Posterior cingulate gyrus (tissue), 11 donors: ENCODE measurements around the gene CHEK2.
"Not testable (repeated sequence)": the region's sequence is repeated elsewhere in the genome, so short reads cannot be mapped to it uniquely, and the experiment has no call there.

Experiments used
- DNase-seq, 10 donors: peaks; one replicate each; pipeline versions ENCODE4 v3.0.0 to v3.0.0-alpha.2; 2020 to 2021; ENCODE audit warnings: mixed read lengths in 3 of 10
- intact Hi-C: fragments of 100-400 bp; cut with DNase I; formaldehyde crosslinking; loops from one replicate; pipeline ENCODE4 v1.15.1; 2023

Gene CHEK2

DNA sequence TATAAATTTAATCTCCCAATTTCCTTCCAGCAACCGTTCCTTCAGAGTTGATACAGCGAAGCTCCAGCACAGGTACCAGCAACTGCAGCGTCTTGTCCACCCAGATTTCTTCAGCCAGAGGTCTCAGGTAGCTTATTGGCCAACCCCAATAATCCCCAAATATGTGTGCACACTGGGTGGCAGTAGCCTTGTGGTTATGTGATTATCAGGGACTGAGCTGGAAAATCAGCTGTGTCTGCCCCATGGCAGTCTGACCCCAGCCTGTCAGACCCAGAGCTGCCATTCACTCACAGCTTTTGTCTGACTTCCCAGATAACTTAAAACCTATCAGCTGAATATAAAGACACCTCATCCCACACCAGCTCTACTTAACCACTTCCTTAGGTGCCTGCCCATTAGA, 2.2 kb upstream of the CHEK2 start:
- intact Hi-C loops = loop anchor here (5.0 kb wide), 1 partner anchor 62 kb away; no protein-coding TSS in a partner anchor
- no peak for DNase-seq

DNA sequence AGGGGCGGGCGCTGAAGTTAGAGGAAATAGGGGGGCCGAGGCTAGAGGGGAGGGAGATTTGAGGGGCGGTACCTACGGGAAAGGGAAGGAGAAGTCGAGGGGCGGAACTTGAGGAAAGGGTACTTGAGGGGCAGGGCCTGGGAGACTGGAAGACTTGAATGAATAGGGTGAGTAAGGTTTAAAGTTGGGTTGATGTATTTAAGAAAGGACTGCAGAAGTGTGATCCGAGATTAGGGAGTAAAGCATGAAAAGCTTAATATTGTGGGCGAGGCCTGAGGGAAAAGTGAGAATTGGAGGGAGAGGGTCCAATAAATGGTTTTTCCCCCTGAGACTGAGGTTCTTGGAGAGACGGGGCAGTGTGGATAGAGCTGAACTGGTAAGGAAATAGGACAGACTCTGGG, 942 bp upstream of the CHEK2 start:
- intact Hi-C loops = loop anchor here (1.0 to 5.0 kb wide), 2 partner anchors 30 to 60 kb away; partner anchors contain the start of gene CCDC117
- no peak for DNase-seq

DNA sequence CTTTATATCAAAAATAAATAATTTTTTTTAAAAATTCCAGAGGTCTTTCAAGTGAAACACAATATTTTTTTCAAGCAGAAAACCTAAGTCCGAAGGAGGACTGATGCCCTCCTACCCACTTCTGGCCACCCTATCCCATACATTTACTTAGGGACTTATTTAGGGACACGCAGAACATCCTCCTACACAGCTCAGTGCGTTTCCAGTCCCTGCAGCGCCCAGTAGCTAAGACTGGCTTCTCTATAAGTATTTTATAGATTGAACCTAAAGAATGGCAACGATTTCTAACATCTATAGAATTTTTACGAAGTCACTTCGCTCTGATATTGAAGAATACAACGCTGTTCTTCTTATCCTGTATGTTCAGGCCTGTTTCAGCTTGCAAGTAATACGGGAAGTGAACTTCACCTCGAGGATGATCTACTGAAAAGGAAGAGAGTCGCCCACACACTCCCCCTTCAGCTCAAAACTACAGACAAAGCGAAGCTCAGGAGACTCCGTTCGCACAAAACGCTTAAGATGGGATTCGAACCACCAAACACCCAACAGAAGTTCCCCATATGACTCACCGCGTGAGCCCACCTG, 328 bp downstream of the CHEK2 start:
- no peak for DNase-seq
- intact Hi-C loops = loop anchor here (5.0 kb wide), 1 partner anchor 59 kb away; no protein-coding TSS in a partner anchor

DNA sequence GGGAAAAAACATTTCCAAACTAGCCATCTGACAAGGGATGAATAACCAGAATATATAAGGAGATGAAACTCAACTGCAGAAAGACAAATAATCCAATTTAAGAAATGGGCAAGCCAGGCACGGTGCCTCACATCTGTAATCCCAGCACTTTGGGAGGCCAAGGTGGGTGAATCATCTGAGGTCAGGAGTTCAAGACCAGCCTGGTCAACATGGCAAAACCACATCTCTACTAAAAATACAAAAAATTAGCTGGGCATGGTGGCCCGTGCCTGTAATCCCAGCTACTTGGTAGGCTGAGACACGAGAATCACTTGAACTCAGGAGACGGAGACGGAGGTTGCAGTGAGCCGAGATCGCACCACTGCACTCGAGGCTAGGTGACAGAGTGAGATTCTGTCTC, 2.7 kb downstream of the CHEK2 start:
- DNase-seq, intact Hi-C loops: not testable (repeated sequence)

DNA sequence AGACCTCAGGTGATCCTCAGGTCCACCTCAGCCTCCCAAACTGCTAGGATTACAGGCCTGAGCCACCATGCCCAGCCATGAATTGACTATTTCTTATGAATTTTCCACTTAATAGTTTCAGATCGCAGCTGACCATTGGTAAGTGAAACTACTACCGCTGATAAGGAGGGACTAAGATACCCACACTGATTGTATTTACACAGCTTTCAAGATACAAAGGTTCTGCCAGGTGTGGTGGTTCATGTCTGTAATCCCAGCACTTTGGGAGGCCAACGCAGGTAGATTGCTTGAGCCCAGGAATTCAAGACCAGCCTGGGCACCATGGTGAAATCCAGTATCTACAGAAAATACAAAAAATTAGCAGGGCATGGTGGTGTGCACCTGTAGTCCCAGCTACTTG, 3.9 kb downstream of the CHEK2 start:
- no peak for DNase-seq
- intact Hi-C loops = no loop called here

DNA sequence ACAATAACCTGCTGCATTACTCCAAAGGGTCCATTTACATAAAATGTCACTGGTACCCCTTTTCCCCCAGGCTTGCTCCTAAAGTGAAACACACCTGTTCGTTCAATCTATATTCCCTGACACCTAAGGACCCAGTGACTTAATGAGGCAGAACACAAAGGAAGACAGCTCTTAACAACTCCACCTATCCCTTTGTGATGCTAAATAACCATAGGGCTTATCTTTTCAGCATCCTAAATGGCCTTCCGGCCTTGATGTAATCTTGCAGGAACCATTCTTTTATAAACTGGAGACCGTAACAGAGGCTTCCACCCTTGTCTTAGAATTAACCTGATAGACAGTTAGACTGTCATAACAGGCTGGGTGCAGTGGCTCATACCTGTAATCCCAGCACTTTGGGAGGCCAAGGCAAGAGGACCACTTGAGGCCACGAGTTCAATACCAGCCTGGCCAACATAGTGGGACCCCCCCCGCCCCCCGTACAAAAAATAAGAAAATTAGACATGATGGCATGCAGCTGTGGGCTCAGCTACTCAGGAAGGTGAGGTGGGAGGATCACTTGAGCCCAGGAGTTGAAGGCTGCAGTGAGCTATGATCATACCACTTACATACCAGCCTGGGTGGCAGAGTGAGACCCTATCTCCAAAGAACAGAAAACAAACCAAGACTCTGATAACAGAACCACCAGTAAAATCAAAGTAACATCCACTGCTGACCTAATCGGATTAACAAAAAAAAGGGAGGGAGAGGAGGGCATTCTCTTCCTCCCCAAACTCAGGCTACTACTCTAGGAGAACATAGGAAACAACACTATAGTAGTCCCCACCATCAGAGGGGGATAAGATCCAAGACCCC, 5.1 kb downstream of the CHEK2 start:
- intact Hi-C loops = no loop called here
- no peak for DNase-seq

DNA sequence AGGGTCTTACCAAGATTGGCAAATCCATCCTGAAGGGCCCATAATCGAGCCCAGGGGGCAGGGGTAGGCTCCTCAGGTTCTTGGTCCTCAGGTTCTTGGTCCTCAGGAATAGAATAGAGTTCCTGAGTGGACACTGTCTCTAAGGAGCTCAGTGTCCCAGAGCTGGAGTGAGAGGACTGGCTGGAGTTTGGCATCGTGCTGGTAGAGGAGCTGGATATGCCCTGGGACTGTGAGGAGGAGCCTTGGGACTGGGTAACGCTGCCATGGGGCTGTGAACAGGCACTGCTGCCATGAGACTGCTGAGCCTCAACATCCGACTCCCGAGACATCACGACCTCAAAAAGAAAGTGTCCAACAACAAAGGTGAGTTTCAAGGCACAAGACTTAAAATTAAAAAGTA, 7.2 kb downstream of the CHEK2 start:
- no peak for DNase-seq
- intact Hi-C loops = no loop called here

DNA sequence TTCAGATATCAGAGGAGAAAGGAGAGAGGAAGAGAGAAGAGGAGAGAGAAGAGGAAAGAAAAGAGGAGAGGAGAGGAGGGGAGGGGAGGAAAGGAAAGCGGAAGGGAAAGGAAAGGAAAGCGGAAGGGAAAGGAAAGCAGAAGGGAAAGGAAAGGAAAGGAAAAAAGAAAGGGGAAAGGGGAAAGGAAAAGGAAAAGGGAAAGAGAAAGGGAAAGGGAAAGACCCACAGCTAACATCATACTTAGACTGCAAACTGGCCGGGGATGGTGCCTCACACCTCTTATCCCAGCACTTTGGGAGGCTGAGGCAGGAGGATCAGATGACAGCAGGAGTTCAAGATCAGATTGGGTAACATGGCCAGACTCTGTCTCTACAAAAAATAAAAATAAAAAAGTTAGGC, 11.4 kb downstream of the CHEK2 start:
- intact Hi-C loops = no loop called here

DNA sequence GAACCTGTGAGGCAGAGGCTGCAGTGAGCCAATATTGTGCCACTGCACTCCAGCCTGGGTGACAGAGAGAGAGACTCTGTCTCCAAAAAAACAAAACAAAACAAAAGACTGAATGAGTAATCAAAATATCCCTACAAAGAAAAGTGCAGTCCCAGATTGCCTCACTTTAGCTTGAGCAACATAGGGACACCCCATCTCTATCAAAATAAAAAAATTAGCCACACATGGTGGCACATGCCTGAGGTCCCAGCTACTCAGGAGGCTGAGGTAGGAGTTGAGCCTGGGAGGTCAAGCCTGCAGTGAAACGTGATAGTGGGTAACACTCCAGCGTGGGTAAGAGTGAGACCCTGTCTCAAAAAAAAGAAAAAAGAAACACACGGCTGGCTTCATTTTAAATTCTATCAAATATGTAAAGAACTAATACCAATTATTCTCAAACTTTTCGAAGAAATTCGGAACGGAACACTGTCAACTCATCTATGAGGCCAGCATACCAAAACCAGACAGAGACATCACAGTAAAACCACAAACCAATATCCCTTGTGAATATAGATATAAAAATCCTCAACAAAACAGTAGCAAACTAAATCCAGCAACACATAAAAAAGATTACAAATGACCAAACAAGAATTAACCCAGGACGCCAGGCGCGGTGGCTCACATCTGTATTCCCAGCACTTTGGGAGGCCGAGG, 12.9 kb downstream of the CHEK2 start:
- intact Hi-C loops = no loop called here
- no peak for DNase-seq

More for the DNA sequence above, 11.4 kb downstream of the CHEK2 start:
- no peak for DNase-seq

DNA sequence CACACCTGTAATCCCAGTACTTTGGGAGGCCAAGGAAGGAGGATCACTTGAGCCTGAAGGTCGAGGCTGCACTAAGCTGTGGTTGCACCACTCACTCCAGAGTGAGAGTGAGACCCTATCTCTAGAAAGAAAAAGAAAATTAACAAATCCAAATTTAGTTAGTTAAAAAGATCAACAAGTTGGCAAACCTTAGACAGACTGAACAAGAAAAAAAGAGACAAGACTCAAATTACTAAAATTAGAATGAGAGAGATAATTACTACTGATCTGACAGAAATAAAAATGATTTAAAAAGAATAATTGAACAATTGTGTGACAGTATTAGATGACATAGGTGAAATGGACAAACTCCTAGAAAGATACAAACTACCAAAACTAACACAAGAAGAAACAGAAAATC, 13.6 kb downstream of the CHEK2 start:
- intact Hi-C loops = no loop called here
- DNase-seq = no peak

DNA sequence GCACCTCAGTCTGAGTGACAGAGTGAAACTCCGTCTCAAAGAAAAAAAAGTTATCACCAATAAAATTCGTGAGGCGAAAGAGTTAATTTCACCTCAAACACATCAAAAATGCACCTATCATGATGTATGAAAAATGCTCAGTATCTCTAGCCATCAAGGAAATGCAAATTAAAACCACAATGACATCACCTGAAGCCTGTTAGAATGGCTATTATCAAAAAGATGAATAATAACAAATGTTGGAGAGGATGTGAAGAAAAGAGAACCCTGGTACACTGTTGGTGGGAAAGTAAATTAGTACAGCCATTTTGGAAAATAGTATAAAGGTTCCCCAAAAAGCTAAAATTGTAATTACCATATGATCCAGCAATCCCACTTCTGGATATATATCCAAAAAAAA, 23.6 kb downstream of the CHEK2 start:
- DNase-seq = no peak
- intact Hi-C loops = no loop called here

DNA sequence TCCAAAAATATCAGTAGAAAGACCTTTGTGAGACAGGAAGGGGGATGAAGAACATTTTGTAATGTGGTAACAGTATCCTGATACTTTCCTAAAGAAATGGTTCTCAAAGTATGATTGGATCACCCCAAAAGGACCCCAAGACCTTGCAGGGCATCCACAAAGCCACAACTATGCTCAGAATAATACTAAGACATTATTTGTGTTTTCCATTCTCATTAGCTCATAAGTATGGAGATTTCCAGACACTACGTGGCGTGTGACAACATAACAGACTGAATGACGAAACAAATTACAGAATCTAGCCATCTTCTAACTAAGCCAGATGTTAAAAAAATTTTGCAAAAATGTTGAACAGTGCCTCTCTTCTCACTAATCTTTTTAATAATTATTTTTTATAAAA, 24.9 kb downstream of the CHEK2 start:
- intact Hi-C loops = no loop called here

DNA sequence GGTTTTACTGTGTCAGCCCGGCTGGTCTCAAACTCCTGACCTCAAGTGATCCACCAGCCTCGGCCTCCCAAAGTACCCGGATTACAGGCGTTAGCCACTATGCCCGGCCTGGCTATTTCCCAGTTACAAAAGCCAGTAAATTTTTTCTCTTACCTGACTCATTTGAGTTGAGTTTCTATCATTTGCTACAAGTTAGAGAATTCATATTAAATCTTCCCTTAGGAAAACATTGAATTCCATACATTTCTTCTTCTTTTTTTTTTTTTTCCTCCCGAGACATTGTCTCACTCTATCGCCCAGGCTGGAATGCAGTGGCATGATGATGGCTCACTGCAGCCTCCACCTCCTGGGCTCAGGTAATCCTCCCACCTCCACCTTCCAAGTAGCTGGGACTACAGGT, 26.0 kb downstream of the CHEK2 start:
- intact Hi-C loops = no loop called here

More for the DNA sequence above, 24.9 kb downstream of the CHEK2 start:
- DNase-seq = no peak

DNA sequence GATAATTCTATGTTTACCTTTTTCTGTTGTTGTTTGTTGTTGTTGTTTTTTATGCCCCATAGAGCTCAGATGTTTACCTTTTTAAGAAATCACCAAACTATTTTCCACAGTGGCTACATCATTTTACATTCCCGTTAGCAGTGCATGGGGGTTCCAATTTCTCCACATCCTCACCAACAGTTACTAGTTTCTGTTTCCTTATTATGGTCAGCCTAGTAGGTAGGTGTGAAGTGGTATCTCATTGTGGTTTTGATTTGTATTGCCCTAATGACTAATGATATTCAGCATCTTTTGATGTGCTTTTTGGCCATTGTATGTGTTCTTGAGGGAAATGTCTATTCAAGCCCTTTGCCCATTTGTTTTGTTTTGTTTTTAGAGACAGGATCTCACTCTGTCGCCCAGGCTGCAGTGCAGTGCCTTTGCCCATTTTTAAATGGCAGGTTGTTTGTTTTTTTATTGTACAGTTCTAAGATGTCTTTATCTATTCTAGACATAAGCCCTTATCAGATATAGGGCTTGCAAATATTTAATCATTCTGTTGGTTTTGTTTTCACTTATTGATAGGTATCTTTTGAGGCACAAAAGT, 27.5 kb downstream of the CHEK2 start:
- DNase-seq = no peak
- intact Hi-C loops = no loop called here

More for the DNA sequence above, 26.0 kb downstream of the CHEK2 start:
- DNase-seq = no peak

DNA sequence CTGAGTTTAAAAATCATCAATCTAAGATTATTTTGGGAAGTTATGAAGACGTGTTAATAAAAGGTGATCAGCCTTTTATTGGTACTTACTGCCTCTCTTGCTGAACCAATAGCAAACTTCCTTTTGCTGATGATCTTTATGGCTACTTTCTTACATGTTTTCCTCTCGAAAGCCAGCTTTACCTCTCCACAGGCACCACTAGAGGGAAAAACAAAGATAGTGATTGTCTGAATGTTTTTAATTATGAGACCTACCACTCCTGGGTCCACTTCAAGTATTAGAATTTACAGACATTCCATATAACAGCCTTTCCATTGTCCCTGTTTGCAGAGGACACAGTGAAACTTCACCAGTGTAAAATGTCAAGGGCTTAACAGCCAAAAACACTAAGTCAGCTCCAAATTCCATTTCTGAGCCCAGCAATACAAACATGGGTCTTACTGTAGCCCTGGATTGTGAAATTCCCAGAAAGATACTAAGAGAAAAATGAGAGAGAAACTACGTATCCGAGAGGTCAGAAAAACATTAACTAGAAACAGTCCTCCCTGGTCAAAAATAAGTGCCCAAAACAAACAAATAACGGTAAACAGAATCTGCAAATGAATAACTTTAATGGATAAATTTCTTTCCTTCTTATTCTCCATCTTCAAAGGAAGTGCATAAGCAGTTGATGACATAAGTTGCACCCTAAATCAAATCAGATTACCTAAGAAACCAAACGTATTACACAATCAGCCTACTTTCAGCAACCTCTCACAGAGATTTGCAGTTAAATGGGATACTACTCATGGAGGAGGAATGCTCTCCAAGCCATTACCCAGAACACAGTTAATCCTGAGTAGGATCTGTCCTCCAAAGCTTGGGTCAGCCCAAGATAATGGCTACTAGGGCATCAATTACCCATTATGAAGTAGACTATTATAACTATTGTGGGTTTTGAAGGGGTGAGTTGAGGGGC, 29.5 kb downstream of the CHEK2 start:
- intact Hi-C loops = no loop called here
- no peak for DNase-seq

DNA sequence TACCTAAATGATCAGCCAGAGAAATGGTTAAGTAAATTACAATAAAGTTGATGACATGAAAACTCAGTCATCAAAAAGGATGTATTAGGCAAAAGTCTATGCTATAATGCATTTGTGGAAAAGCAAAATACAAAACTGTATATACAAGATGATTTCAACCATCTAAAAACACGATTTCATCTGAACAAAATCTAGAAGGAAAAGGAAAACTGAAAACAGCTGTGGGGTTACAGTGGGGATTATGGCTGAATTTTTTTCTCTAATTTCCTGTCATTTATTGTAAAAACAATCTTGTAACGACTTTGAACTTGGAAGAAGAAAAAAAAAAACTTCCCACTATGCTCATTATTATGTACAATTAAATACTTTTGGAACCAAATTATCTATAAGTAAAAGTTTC, 30.3 kb downstream of the CHEK2 start:
- intact Hi-C loops = no loop called here
- DNase-seq = no peak

DNA sequence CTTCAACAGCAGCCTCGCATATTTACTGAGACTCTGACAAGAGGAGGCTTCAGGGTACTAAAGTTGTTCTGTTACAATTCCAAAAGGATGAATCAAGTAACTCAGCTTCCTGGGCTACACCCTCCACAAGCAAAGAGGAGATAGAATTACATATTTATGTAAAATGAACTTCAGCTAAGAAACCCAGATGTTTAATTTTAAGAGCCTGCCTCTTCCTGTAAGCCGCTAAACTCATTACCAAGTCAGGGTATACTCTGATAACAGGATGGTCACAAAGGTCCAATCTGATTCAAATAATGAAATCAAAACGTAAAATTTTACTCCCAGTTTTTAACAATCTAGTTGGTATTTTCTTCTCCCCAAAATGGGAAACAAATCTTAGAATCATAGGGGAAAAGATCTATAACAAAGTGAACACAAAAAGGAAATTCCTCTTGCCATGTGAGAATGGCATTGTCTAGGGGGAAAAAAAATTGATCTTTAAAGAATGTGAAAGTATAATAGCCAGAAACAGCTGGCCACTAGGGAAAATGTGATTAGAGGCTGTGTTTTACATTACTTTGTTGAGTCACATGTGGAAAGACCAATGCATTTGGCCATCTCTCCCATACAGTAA, 30.9 kb downstream of the CHEK2 start:
- intact Hi-C loops = no loop called here
- DNase-seq = no peak

DNA sequence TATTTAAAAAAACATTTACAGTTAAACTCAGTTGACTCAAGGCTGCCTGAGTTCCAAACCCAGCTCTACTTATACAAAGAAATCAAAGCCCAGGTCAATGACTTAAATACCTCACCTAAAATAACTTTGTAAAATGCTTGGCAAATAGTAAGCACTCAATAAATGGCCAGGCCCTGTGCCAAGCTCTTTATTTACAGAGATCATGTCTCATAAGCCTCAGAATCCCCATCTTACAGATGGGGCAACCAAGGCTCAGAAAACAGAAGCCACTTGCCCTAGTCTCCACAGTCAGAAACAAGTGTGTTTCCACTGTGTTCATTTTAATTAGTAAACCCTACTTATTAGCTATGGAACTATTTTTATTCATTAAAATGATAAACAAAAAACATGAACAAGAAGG, 31.5 kb downstream of the CHEK2 start:
- intact Hi-C loops = no loop called here

DNA sequence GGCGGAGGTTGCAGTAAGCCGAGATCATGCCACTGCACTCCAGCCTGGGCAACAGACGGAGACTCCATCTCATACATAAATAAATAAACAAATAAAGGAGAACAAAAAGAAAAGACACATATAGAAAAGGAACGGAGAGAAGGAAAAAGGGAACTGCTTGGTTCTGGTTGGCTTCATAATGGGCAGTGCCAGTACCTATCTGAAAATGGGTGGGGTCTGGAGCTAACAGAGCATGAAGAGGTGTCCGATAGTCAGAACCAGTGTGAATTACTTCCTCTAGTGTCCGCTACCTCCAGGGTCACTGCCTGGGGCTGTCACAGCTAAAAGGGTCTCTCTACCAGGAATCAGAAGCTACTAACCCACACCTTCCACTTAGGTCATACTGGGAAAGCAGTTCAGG, 34.8 kb downstream of the CHEK2 start:
- intact Hi-C loops = no loop called here

More for the DNA sequence above, 31.5 kb downstream of the CHEK2 start:
- no peak for DNase-seq

More for the DNA sequence above, 34.8 kb downstream of the CHEK2 start:
- DNase-seq = no peak
